ENCODE results near the gene MTMR3. TPM values are rescaled to one million over a fixed set of nuclear protein-coding genes. Genes with fewer than 3 reads are reported as not detected.

MTMR3 gene
- total and polyA plus RNA-seq, 2 of the 8 experiments (the other 6 are each of a cell fraction or from before 2014, with no cell fraction given) = 16.9 to 18.5 TPM

DNA sequence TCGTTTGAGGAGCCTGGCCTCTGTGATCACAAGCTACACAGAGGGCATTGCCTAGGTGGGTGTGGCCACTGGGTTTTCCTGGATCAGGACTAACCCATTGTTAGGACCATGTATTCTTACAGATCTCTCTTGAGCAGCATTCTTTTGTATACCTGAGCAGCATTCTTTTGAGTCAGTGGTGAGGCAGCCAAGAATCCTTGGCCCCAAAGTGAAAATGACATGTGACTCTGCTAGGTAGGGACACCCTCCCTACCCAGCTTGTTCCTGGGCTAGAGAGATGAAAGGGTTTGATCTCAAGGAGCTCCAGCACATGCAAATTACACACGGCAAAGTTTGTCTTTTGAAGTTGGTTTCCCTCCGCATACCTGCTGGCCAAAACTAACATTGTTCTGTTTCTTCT lies 142.2 kb downstream of the MTMR3 start:
- H4K8ac ChIP-seq (ENCODE audit: extremely low read depth, insufficient read depth, low read length) = no peak overlapping the region
- H3K27ac ChIP-seq (ENCODE audit: low read depth, low read length) = no peak overlapping the region
- no peaks in the 10 kb centered on the region for H3K23me2 ChIP-seq (ENCODE audit: low read depth, low read length)
- H3K9me3 ChIP-seq (ENCODE audit: insufficient read depth in 2 of 2, low read depth in 1 of 2, low read length in 1 of 2) = no peaks in the 10 kb centered on the region
- H3K18ac ChIP-seq (ENCODE audit: extremely low read depth, low read length) = no peak overlapping the region
- CTCF ChIA-PET (ENCODE audit: partially characterized antibody) = interaction anchor here (0.5 to 1.9 kb wide), 3 partner anchors 17 to 238 kb away, joined by 3 to 5 read pairs (median 3); no protein-coding TSS in a partner anchor
- H2AFZ ChIP-seq (ENCODE audit: low read length) = no peak overlapping the region
- no peak overlapping the region for H4K91ac ChIP-seq (replicated peaks; ENCODE audit: insufficient read length, low read length)
- H3K4ac ChIP-seq (replicated peaks; ENCODE audit: insufficient read length, low read depth, low read length) = no peak overlapping the region
- H2AK5ac ChIP-seq (ENCODE audit: low read depth, low read length) = no peak overlapping the region
- H3K79me2 ChIP-seq (ENCODE audit: control insufficient read depth in 1 of 2, insufficient read depth in 2 of 2, low read length in 2 of 2) = no peaks in the 10 kb centered on the region
- no peak overlapping the region for H2BK5ac ChIP-seq (ENCODE audit: low read depth, low read length)
- no peak overlapping the region for H3K56ac ChIP-seq (replicated peaks; ENCODE audit: insufficient read length, low read depth, low read length)
- FAIRE-seq (no peak), DNase-seq (ENCODE audit: low read depth in 1 of 2, low spot score in 2 of 2) (no peak)
- H3K4me2 ChIP-seq (ENCODE audit: insufficient read depth in 1 of 2, low read depth in 2 of 2, low read length in 2 of 2) = no peak overlapping the region
- H3K14ac ChIP-seq (ENCODE audit: insufficient read length) = no peak overlapping the region
- no peak overlapping the region for H4K5ac ChIP-seq (ENCODE audit: insufficient read length, low read depth, low read length)
- POLR2A ChIA-PET (ENCODE audit: partially characterized antibody) = no interaction called here
- H3K27me3 ChIP-seq (replicated peaks in 1 of 4; ENCODE audit: control insufficient read depth in 3 of 4, extremely low read depth in 1 of 4, insufficient read depth in 3 of 4, low read length in 3 of 4) = no peaks in the 10 kb centered on the region
- H3K23ac ChIP-seq (ENCODE audit: insufficient read length) = no peak overlapping the region
- no peak overlapping the region for H3K9ac ChIP-seq (replicated peaks in 1 of 4; ENCODE audit: extremely low read depth in 1 of 4, low read depth in 3 of 4, low read length in 3 of 4)
- H2BK12ac ChIP-seq (ENCODE audit: low read depth, low read length) = no peak overlapping the region
- no peaks in the 10 kb centered on the region for H3K4me1 ChIP-seq (replicated peaks in 1 of 4; ENCODE audit: control insufficient read depth in 3 of 4, insufficient read depth in 4 of 4, low read length in 3 of 4)
- H3K4me3 ChIP-seq (ENCODE audit: extremely low read depth in 1 of 4, insufficient read depth in 2 of 4, low read depth in 3 of 4, low read length in 4 of 4) = no peak overlapping the region
- no peak overlapping the region for H2BK15ac ChIP-seq (ENCODE audit: low read length)
- H2BK20ac ChIP-seq (ENCODE audit: low read length) = no peak overlapping the region
- TF ChIP-seq YY1 (IDR thresholded peaks at IDR 0.05; ENCODE audit: low read depth, low read length) = no peak
- no peak for TF ChIP-seq CHD2 (IDR thresholded peaks at IDR 0.05; ENCODE audit: low read length)
- TF ChIP-seq GABPA (IDR thresholded peaks at IDR 0.05; ENCODE audit: borderline replicate concordance, insufficient read depth, low read length) = no peak
- no peak for TF ChIP-seq CTBP2 (IDR thresholded peaks at IDR 0.05; ENCODE audit: borderline replicate concordance, insufficient read depth, insufficient read length, low read length)
- TF ChIP-seq SIRT6 (IDR thresholded peaks at IDR 0.05; ENCODE audit: low read length) = no peak
- no peak for TF ChIP-seq TEAD4 (IDR thresholded peaks at IDR 0.05; ENCODE audit: low read depth, low read length)
- no peak for TF ChIP-seq KDM4A (IDR thresholded peaks at IDR 0.05; ENCODE audit: low read depth, low read length, severe bottlenecking)
- no peak for TF ChIP-seq CREB1 (IDR thresholded peaks at IDR 0.05)
- TF ChIP-seq, protein P1, sequence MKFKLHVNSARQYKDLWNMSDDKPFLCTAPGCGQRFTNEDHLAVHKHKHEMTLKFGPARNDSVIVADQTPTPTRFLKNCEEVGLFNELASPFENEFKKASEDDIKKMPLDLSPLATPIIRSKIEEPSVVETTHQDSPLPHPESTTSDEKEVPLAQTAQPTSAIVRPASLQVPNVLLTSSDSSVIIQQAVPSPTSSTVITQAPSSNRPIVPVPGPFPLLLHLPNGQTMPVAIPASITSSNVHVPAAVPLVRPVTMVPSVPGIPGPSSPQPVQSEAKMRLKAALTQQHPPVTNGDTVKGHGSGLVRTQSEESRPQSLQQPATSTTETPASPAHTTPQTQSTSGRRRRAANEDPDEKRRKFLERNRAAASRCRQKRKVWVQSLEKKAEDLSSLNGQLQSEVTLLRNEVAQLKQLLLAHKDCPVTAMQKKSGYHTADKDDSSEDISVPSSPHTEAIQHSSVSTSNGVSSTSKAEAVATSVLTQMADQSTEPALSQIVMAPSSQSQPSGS (IDR thresholded peaks at IDR 0.05; ENCODE audit: low read length) = no peak
- no peak for TF ChIP-seq SUZ12 (IDR thresholded peaks at IDR 0.05; ENCODE audit: low read length)
- no peak for TF ChIP-seq SRF (IDR thresholded peaks at IDR 0.05; ENCODE audit: low read depth, low read length)
- no peak for TF ChIP-seq RXRA (IDR thresholded peaks at IDR 0.05; ENCODE audit: insufficient read depth, low read depth, low read length)
- TF ChIP-seq POLR2AphosphoS5 (IDR thresholded peaks at IDR 0.05; ENCODE audit: low read depth, low read length) = no peak
- 92% methylated on average over 3 of the region's 3 CpGs; no CpG with 5 or more reads in 1 of the 2 experiments for whole genome bisulfite sequencing, 2 experiments (ENCODE audit: extremely low coverage in 1 of 2, insufficient coverage in 1 of 2, insufficient read length in 1 of 2, insufficient replicate concordance in 2 of 2, low coverage in 1 of 2, low lambda C conversion rate in 2 of 2, missing lambda C conversion rate in 1 of 2)
- H4K20me1 ChIP-seq (replicated peaks in 1 of 2; ENCODE audit: control insufficient read depth in 1 of 2, insufficient read depth in 2 of 2, low read length in 2 of 2) = peaks cover 2% of the 10 kb centered on the region in 2 experiments
- H3K36me3 ChIP-seq (ENCODE audit: control insufficient read depth in 2 of 4, insufficient read depth in 4 of 4, low read length in 3 of 4) = peaks cover 8 to 35% (median 21%) of the 10 kb centered on the region in 4 experiments; a peak in 6 of 8 replicates
- H2BK120ac ChIP-seq (replicated peaks; ENCODE audit: low read depth, low read length) = no peak overlapping the region
- H3K79me1 ChIP-seq (ENCODE audit: low read depth, low read length) = 0 out of 2 replicates have a peak, but pooled peaks cover 2% of the 10 kb centered on the region
